ENCODE results near the gene SMIM45.

SMIM45 gene

GRCh38 chr22:41915786-41916493 is 36.0 kb upstream of the SMIM45 start:
- H4K8ac ChIP-seq (ENCODE audit: low read depth in 2 of 2, low read length in 2 of 2): no peak overlapping the region
- in situ Hi-C loops (cut with MboI; ENCODE audit: low sequenced_read_pairs): no loop called here

More at GRCh38 chr22:41915786-41916493, 36.0 kb upstream of the SMIM45 start:
- no TSS peak for BruUV-seq (replicated peaks)
- Histone ChIP-seq H3K27me3 (ENCODE audit: control insufficient read depth, insufficient read depth, low read length) (peaks cover 66% of the 10 kb centered on the region), H3K56ac (ENCODE audit: extremely low read depth, insufficient read depth, low read length) (no peak overlapping the region), H3K79me1 (ENCODE audit: low read depth in 1 of 2, low read length in 2 of 2) (no peaks in the 10 kb centered on the region), H3K4me2 (ENCODE audit: low read depth, low read length) (no peak overlapping the region), H3K4me1 (ENCODE audit: control insufficient read depth, insufficient read depth, low read length) (no peaks in the 10 kb centered on the region; the same call in 1 of the 2 replicates), H2BK15ac (ENCODE audit: low read depth, low read length) (no peak overlapping the region), H3K4me3 (ENCODE audit: insufficient read depth, low read depth, low read length) (no peak overlapping the region), H2AK9ac (replicated peaks; ENCODE audit: low read depth, low read length, poor library complexity) (no peak overlapping the region), H3K4ac (ENCODE audit: low read depth, low read length) (no peak overlapping the region), H3K27ac (ENCODE audit: insufficient read depth, low read length) (no peak overlapping the region), H4K5ac (ENCODE audit: low read depth, low read length) (no peak overlapping the region), H2AK5ac (ENCODE audit: low read depth, low read length) (no peak overlapping the region), H3K18ac (ENCODE audit: low read depth, low read length) (no peak overlapping the region), H3K36me3 (ENCODE audit: control insufficient read depth, insufficient read depth, low read length) (no peaks in the 10 kb centered on the region), H3K9me1 (ENCODE audit: insufficient read depth, low read length) (no peaks in the 10 kb centered on the region; the same call in 1 of the 2 replicates), H3K23ac (ENCODE audit: low read depth, low read length) (no peak overlapping the region), H3K9ac (ENCODE audit: low read depth, low read length) (no peak overlapping the region), H2AFZ (replicated peaks; ENCODE audit: low read length, poor library complexity) (no peak overlapping the region), H3K9me3 (ENCODE audit: control insufficient read depth, insufficient read depth, low read length) (no peaks in the 10 kb centered on the region), H2BK120ac (ENCODE audit: low read depth, low read length) (no peak overlapping the region), H4K20me1 (ENCODE audit: insufficient read depth, low read length) (peaks cover 3% of the 10 kb centered on the region; the same call in 1 of the 2 replicates), H3K14ac (replicated peaks; ENCODE audit: low read depth, low read length) (no peak overlapping the region), H2BK5ac (ENCODE audit: low read depth, low read length, poor library complexity, severe bottlenecking) (no peak overlapping the region), H4K91ac (ENCODE audit: insufficient read depth, low read depth, low read length) (no peak overlapping the region), H2BK20ac (ENCODE audit: low read depth, low read length) (no peak overlapping the region)
- TF ChIP-seq RAD21 (IDR thresholded peaks at IDR 0.05; ENCODE audit: low read length): no peak
- TF ChIP-seq, protein P1, sequence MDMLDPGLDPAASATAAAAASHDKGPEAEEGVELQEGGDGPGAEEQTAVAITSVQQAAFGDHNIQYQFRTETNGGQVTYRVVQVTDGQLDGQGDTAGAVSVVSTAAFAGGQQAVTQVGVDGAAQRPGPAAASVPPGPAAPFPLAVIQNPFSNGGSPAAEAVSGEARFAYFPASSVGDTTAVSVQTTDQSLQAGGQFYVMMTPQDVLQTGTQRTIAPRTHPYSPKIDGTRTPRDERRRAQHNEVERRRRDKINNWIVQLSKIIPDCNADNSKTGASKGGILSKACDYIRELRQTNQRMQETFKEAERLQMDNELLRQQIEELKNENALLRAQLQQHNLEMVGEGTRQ (IDR thresholded peaks at IDR 0.05; ENCODE audit: low read depth, low read length): no peak
- TF ChIP-seq MXI1 (IDR thresholded peaks at IDR 0.05; ENCODE audit: borderline replicate concordance, low read depth, low read length): no peak
- TF ChIP-seq FOS (IDR thresholded peaks at IDR 0.05; ENCODE audit: low read depth, low read length): no peak
- no peak for TF ChIP-seq RCOR1 (IDR thresholded peaks at IDR 0.05; ENCODE audit: insufficient replicate concordance, low read length)
- TF ChIP-seq SMC3 (IDR thresholded peaks at IDR 0.05; ENCODE audit: low read depth, low read length): no peak
- TF ChIP-seq, protein P2, sequence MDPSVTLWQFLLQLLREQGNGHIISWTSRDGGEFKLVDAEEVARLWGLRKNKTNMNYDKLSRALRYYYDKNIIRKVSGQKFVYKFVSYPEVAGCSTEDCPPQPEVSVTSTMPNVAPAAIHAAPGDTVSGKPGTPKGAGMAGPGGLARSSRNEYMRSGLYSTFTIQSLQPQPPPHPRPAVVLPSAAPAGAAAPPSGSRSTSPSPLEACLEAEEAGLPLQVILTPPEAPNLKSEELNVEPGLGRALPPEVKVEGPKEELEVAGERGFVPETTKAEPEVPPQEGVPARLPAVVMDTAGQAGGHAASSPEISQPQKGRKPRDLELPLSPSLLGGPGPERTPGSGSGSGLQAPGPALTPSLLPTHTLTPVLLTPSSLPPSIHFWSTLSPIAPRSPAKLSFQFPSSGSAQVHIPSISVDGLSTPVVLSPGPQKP (IDR thresholded peaks at IDR 0.05; ENCODE audit: borderline replicate concordance, low read depth, low read length): no peak
- TF ChIP-seq MAFK (IDR thresholded peaks at IDR 0.05; ENCODE audit: low read depth, low read length): no peak
- TF ChIP-seq POLR2A (IDR thresholded peaks at IDR 0.05; ENCODE audit: low read depth, low read length): no peak
- no peak for TF ChIP-seq MAZ (IDR thresholded peaks at IDR 0.05; ENCODE audit: borderline replicate concordance, low read depth, low read length)
- TF ChIP-seq CEBPB (IDR thresholded peaks at IDR 0.05; ENCODE audit: low read depth, low read length): no peak
- no peak for TF ChIP-seq RFX5 (IDR thresholded peaks at IDR 0.05; ENCODE audit: low read depth, low read length)
- no peak for TF ChIP-seq BHLHE40 (IDR thresholded peaks at IDR 0.05; ENCODE audit: low read depth, low read length)
- dilution Hi-C loops (cut with HindIII; ENCODE audit: low sequenced_read_pairs, unreplicated experiment): no loop called here
- DNase-seq (no peak), ATAC-seq (ENCODE audit: low read depth) (no peak)
- POLR2A ChIA-PET (ENCODE audit: unreplicated experiment): no interaction called here
- CTCF ChIA-PET: interaction anchor here (1.1 kb wide), 1 partner anchor 219 kb away, joined by 3 read pairs; no protein-coding TSS in a partner anchor
- intact Hi-C loops (cut with micrococcal nuclease): no loop called here
- WGBS, 2 experiments (ENCODE audit: extremely low coverage in 2 of 2, insufficient read length in 1 of 2): 40% methylated on average over 3 of the region's 11 CpGs; no CpG with 5 or more reads in 1 of the 2 experiments

All from IMR-90 (cell line).